ENCODE results near the gene BMP6. TPM values are rescaled to one million over a fixed set of nuclear protein-coding genes. Genes with fewer than 3 reads are reported as not detected.

Gene BMP6
- polyA plus RNA-seq, 1 donor from 2014 or later, result 2.4 TPM

DNA sequence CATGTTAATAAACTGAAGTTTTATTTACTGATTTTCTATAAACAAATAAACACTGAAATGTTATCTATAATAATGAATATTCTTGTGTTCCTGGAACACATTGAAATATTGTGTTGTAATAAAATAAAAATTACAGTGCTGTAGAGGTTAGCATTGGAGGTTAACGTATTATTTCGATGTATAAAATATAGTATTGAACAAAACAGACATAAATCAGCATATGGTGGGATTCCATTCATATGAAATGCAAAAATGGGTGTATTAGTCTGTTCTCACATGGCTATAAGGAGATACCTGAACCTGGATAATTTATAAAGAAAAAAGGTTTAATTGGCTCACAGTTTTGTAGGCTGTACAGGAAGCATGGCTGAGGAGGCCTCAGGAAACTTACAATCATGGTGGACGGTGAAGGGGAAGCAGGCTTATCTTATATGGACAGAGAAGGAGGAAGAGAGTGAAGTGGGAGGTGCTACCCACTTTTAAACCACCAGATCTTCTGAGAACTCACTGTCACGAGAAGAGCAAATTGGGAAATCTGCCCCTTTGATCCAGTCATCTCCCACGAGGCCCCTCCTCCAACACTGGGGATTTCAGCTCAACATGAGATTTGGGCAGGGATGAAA lies 24.6 kb upstream of the BMP6 start:
- no peak overlapping the region for H2AFZ ChIP-seq (ENCODE audit: low read depth, low read length)

GRCh38 chr6:7703148-7703680 lies 22.7 kb upstream of the BMP6 start:
- Histone ChIP-seq H2AFZ (ENCODE audit: low read depth, low read length) (no peak overlapping the region), H3K79me2 (replicated peaks; ENCODE audit: insufficient read depth, low read length) (no peaks in the 10 kb centered on the region), H3K4me2 (ENCODE audit: low read length) (no peak overlapping the region), H3F3A (ENCODE audit: insufficient read depth, low read length, poor library complexity, severe bottlenecking) (no peaks in the 10 kb centered on the region), H3K36me3 (ENCODE audit: insufficient read depth, low read length) (no peaks in the 10 kb centered on the region), H4K20me1 (ENCODE audit: insufficient read depth) (no peaks in the 10 kb centered on the region), H3K27ac (ENCODE audit: low read length) (no peak overlapping the region), H3K9ac (ENCODE audit: low read length) (no peak overlapping the region), H3K9me2 (ENCODE audit: insufficient read depth, low read length) (no peaks in the 10 kb centered on the region), H3K4me3 (ENCODE audit: low read length) (no peak overlapping the region), H3K9me3 (ENCODE audit: low read length) (no peaks in the 10 kb centered on the region), H3K27me3 (ENCODE audit: insufficient read depth, low read depth, low read length) (no peaks in the 10 kb centered on the region)
- no peak for TF ChIP-seq POLR2AphosphoS5 (IDR thresholded peaks at IDR 0.05)
- no peak for TF ChIP-seq REST (IDR thresholded peaks at IDR 0.05; ENCODE audit: borderline replicate concordance)
- TF ChIP-seq CTCF (IDR thresholded peaks at IDR 0.05; ENCODE audit: poor library complexity, severe bottlenecking), result no peak
- no peak for TF ChIP-seq EZH2 (IDR thresholded peaks at IDR 0.05; ENCODE audit: borderline replicate concordance, insufficient read depth, low read length, poor library complexity, severe bottlenecking)
- no peak for TF ChIP-seq TAF1 (IDR thresholded peaks at IDR 0.05; ENCODE audit: low read depth)
- TF ChIP-seq MXI1 (conservative IDR thresholded peaks at IDR 0.05; ENCODE audit: poor library complexity, severe bottlenecking), result no peak
- no peak for TF ChIP-seq RAD21 (conservative IDR thresholded peaks at IDR 0.05)
- no peak for TF ChIP-seq SMC3 (conservative IDR thresholded peaks at IDR 0.05; ENCODE audit: poor library complexity)
- no peak for TF ChIP-seq EP300 (conservative IDR thresholded peaks at IDR 0.05; ENCODE audit: poor library complexity, severe bottlenecking)

More for the DNA sequence above, 24.6 kb upstream of the BMP6 start:
- H3K27me3 ChIP-seq (ENCODE audit: insufficient read depth, low read depth, low read length), result no peaks in the 10 kb centered on the region
- H3K36me3 ChIP-seq (ENCODE audit: insufficient read depth, low read length), result no peaks in the 10 kb centered on the region
- H4K20me1 ChIP-seq (ENCODE audit: insufficient read depth), result no peaks in the 10 kb centered on the region
- no peaks in the 10 kb centered on the region for H3K79me2 ChIP-seq (replicated peaks; ENCODE audit: insufficient read depth, low read length)
- no peak overlapping the region for H3K4me3 ChIP-seq (ENCODE audit: low read length)
- H3K27ac ChIP-seq (ENCODE audit: low read length), result no peak overlapping the region
- H3K9ac ChIP-seq (ENCODE audit: low read length), result no peak overlapping the region
- no peaks in the 10 kb centered on the region for H3K9me3 ChIP-seq (ENCODE audit: low read length)
- H3K4me2 ChIP-seq (ENCODE audit: low read length), result no peak overlapping the region
- TF ChIP-seq MXI1 (conservative IDR thresholded peaks at IDR 0.05; ENCODE audit: poor library complexity, severe bottlenecking) (no peak), CTCF (IDR thresholded peaks at IDR 0.05; ENCODE audit: poor library complexity, severe bottlenecking) (no peak), EP300 (conservative IDR thresholded peaks at IDR 0.05; ENCODE audit: poor library complexity, severe bottlenecking) (no peak), TAF1 (IDR thresholded peaks at IDR 0.05; ENCODE audit: low read depth) (no peak)
- H3K9me2 ChIP-seq (ENCODE audit: insufficient read depth, low read length), result no peaks in the 10 kb centered on the region
- H3F3A ChIP-seq (ENCODE audit: insufficient read depth, low read length, poor library complexity, severe bottlenecking), result no peaks in the 10 kb centered on the region

Data from neural cell (in vitro differentiated cells).